Stimulated activated CD4-positive, alpha-beta T cell treated with anti-CD3 and anti-CD28 coated beads, Interleukin-15, amount 100 ng/mL, for 48 hours (primary cell): ENCODE measurements around the gene LRP3.
"Not testable (repeated sequence)": the region's sequence is repeated elsewhere in the genome, so short reads cannot be mapped to it uniquely, and the experiment has no call there.

Source experiments
- DNase-seq, 2 donors: peaks; one replicate each; pipeline ENCODE4 v3.0.0-alpha.2; 2020; ENCODE audit warnings: low read depth in 2 of 2

LRP3 gene

GRCh38 chr19:33202546-33203507, 8.7 kb downstream of the LRP3 start:
- no peak for DNase-seq

GRCh38 chr19:33203529-33203928, 9.4 kb downstream of the LRP3 start:
- DNase-seq, result no peak

GRCh38 chr19:33204136-33204973, 10.2 kb downstream of the LRP3 start:
- no peak for DNase-seq

- DNase-seq, result no peak
These were observed 11.0 kb downstream of the LRP3 start for GRCh38 chr19:33205110-33205509.

GRCh38 chr19:33205531-33206260, 11.6 kb downstream of the LRP3 start:
- DNase-seq, result no peak

GRCh38 chr19:33206261-33207039, 12.3 kb downstream of the LRP3 start:
- no peak for DNase-seq

GRCh38 chr19:33207040-33207620, 13.0 kb downstream of the LRP3 start:
- DNase-seq, result no peak

- no peak for DNase-seq
These were observed 13.8 kb downstream of the LRP3 start for GRCh38 chr19:33207903-33208302.

- DNase-seq, result no peak
These were observed 14.3 kb downstream of the LRP3 start for GRCh38 chr19:33208371-33208895.

GRCh38 chr19:33208904-33209849, 15.0 kb downstream of the LRP3 start:
- no peak for DNase-seq

- not testable (repeated sequence) for DNase-seq
These were observed 15.7 kb downstream of the LRP3 start for GRCh38 chr19:33209850-33210230.

GRCh38 chr19:33210266-33210940, 16.3 kb downstream of the LRP3 start:
- DNase-seq, result no peak

- no peak for DNase-seq
These were observed 17.8 kb downstream of the LRP3 start for GRCh38 chr19:33211794-33212435.

GRCh38 chr19:33212436-33213172, 18.5 kb downstream of the LRP3 start:
- DNase-seq, result no peak

GRCh38 chr19:33214596-33214995, 20.5 kb downstream of the LRP3 start:
- DNase-seq, result no peak

- DNase-seq, result no peak
These were observed 21.5 kb downstream of the LRP3 start for GRCh38 chr19:33215438-33216197.
